ENCODE data around the gene DDX11.
"Not testable (repeated sequence)": the region's sequence is repeated elsewhere in the genome, so short reads cannot be mapped to it uniquely, and the experiment has no call there.

DDX11 gene

GRCh38 chr12:31073527-31074332 is at the start of gene DDX11:
DDX11 (plus strand) TSS chr12:31073860; CDS start chr12:31078394, 4,534 bp downstream.
- peak; percentile 86 for DNase-seq

GRCh38 chr12:31026202-31026601 is 47.5 kb upstream of the DDX11 start:
- no peak for DNase-seq

- not testable (repeated sequence) for DNase-seq
Observed at GRCh38 chr12:31027006-31027405, 46.7 kb upstream of the DDX11 start.

GRCh38 chr12:31029468-31029867 is 44.2 kb upstream of the DDX11 start:
- DNase-seq: no peak

- DNase-seq: no peak
Observed at GRCh38 chr12:31029916-31030562, 43.6 kb upstream of the DDX11 start.

GRCh38 chr12:31031951-31032335 is 41.7 kb upstream of the DDX11 start:
- DNase-seq: no peak

- DNase-seq: no peak
Observed at GRCh38 chr12:31033146-31033545, 40.5 kb upstream of the DDX11 start.

GRCh38 chr12:31033681-31034080 is 40.0 kb upstream of the DDX11 start:
- no peak for DNase-seq

- DNase-seq: no peak
Observed at GRCh38 chr12:31034372-31034771, 39.3 kb upstream of the DDX11 start.

GRCh38 chr12:31035226-31035625 is 38.4 kb upstream of the DDX11 start:
- no peak for DNase-seq

GRCh38 chr12:31035967-31036665 is 37.5 kb upstream of the DDX11 start:
- no peak for DNase-seq

GRCh38 chr12:31037028-31037427 is 36.6 kb upstream of the DDX11 start:
- DNase-seq: no peak

GRCh38 chr12:31037931-31038330 is 35.7 kb upstream of the DDX11 start:
- no peak for DNase-seq

GRCh38 chr12:31041033-31041564 is 32.6 kb upstream of the DDX11 start:
- no peak for DNase-seq

- DNase-seq: not testable (repeated sequence)
Observed at GRCh38 chr12:31050143-31050542, 23.5 kb upstream of the DDX11 start.

GRCh38 chr12:31050548-31050947 is 23.1 kb upstream of the DDX11 start:
- DNase-seq: not testable (repeated sequence)

- DNase-seq: not testable (repeated sequence)
Observed at GRCh38 chr12:31051692-31052091, 22.0 kb upstream of the DDX11 start.

- DNase-seq: not testable (repeated sequence)
Observed at GRCh38 chr12:31052121-31052520, 21.5 kb upstream of the DDX11 start.

- not testable (repeated sequence) for DNase-seq
Observed at GRCh38 chr12:31052666-31053439, 20.8 kb upstream of the DDX11 start.

GRCh38 chr12:31053944-31054343 is 19.7 kb upstream of the DDX11 start:
- DNase-seq: not testable (repeated sequence)

- DNase-seq: no peak
Observed at GRCh38 chr12:31057671-31058070, 16.0 kb upstream of the DDX11 start.

GRCh38 chr12:31066196-31066595 is 7.5 kb upstream of the DDX11 start:
- not testable (repeated sequence) for DNase-seq

GRCh38 chr12:31067656-31068055 is 6.0 kb upstream of the DDX11 start:
- DNase-seq: not testable (repeated sequence)
